NB4 (cell line): ENCODE data around the gene GALK2.

Source experiments
- CTCF ChIP-seq: IDR thresholded peaks from one replicate; pipeline ENCODE4 v1.5.1; 2012; ENCODE audit warnings: low read depth, low read length
- POLR2A ChIP-seq: IDR thresholded peaks from 2 replicates; pipeline ENCODE4 v1.6.1; 2011; ENCODE audit warnings: mild to moderate bottlenecking; ENCODE audit not compliant: insufficient read length; ENCODE audit errors: extremely low read depth

GRCh38 chr15:49303003-49303402 is 133.0 kb downstream of the GALK2 start:
- no peak for TF ChIP-seq POLR2A
- TF ChIP-seq CTCF: no peak
